Adrenal gland (tissue), 12 donors: ENCODE data around the gene LCOR. TPM values are rescaled to one million over a fixed set of nuclear protein-coding genes. Genes with fewer than 3 reads are reported as not detected.

ENCODE experiments used
- DNase-seq, 7 donors: peaks; one replicate each; pipeline ENCODE4 v3.0.0-alpha.2; 2019 to 2020
- H3K27ac ChIP-seq, 5 donors: fragments of 200-600 bp; sonication (generic) in 4 of 5; 1 replicate in 3 of 5; 2 replicates in 2 of 5; pipeline versions ENCODE4 v1.5.1 to v1.8.0; 2016 to 2020; ENCODE audit warnings: mild to moderate bottlenecking in 1 of 5
- H3K27me3 ChIP-seq: fragments of 200-600 bp; 2 replicates; pipeline ENCODE4 v1.8.0; 2021
- H3K36me3 ChIP-seq, 2 donors: fragments of 200-600 bp; replicated peaks in 1 of 2; 1 replicate in 1 of 2; 2 replicates in 1 of 2; pipeline versions ENCODE4 v1.5.1 to v1.8.0; 2018 to 2022
- H3K4me1 ChIP-seq, 2 donors: fragments of 200-600 bp; replicated peaks in 1 of 2; 1 replicate in 1 of 2; 2 replicates in 1 of 2; pipeline versions ENCODE4 v1.5.1 to v1.8.0; 2018 to 2021
- H3K4me3 ChIP-seq, 4 donors: fragments of 200-600 bp; sonication (generic) in 3 of 4; one replicate each; pipeline ENCODE4 v1.5.1; 2016 to 2018
- H3K9me3 ChIP-seq, 3 donors: fragments of 200-600 bp; sonication (generic) in 1 of 3; replicated peaks in 1 of 3; 1 replicate in 2 of 3; 2 replicates in 1 of 3; pipeline versions ENCODE4 v1.5.1 to v1.8.0; 2016 to 2021
- POLR2A ChIP-seq, 2 donors: fragments of 450-650 bp; IDR thresholded peaks; one replicate each; pipeline ENCODE4 v1.6.1; 2017; ENCODE audit warnings: antibody characterized with exemption in 2 of 2, mild to moderate bottlenecking in 2 of 2, moderate library complexity in 1 of 2
- WGBS, 4 donors: extraction: QIAGEN DNeasy Blood & Tissue Kit in 2 of 4; methylation state at CpG; one replicate each; pipeline versions ENCODE4 v1.1.5 to v1.1.7; 2013 to 2017; 5-methylcytosine and 5-hydroxymethylcytosine counted together
- intact Hi-C, 2 donors: fragments of 100-400 bp; cut with DNase I; formaldehyde crosslinking; loops; one replicate each; pipeline versions ENCODE4 v1.14.1 to v1.15.0; 2022 to 2023
- polyA plus RNA-seq, 3 donors: library from polyadenylated mRNA; stranded (reverse); fragments of 200-250 nt in 2 of 3; fragments of 350-450 nt in 1 of 3; fragmentation: Illumina TruSeq in 1 of 3; extraction: RNeasy Lipid Tissue Mini Kit (QIAGEN cat#74804) in 1 of 3; gene quantifications; one replicate each; pipeline ENCODE4 v1.2.3, GENCODE V29; 2013 to 2014
- total RNA-seq, 9 donors: library from RNA; depleted of rRNA in 4 of 9; stranded (reverse); fragments of >200 nt in 4 of 9; fragments of 120-200 nt in 1 of 9; fragmentation: NEBNext Ultra II Directional in 1 of 9; extraction: Animal tissue kit (Norgen Biotek cat#: 25700) in 1 of 9; gene quantifications; one replicate each; pipeline versions ENCODE4 v1.1.0 to v1.2.4, GENCODE V29; 2013 to 2023
- TF ChIP-seq, protein P1 (sequence below), 6 experiments: fragments of 450-650 bp in 4 of 6; fragments of 200-600 bp in 2 of 6; sonication (generic) in 1 of 6; IDR thresholded peaks; 1 replicate in 5 of 6; 2 replicates in 1 of 6; pipeline versions ENCODE4 v1.5.1 to v1.8.0; 2016 to 2021; ENCODE audit warnings: antibody characterized with exemption in 6 of 6, mild to moderate bottlenecking in 2 of 6, moderate library complexity in 1 of 6
- donor health status: healthy with polysubstance abuse.
- donor health status: Bipolar disorder and iron deficiency.
- donor health status: DM: yes; HTN: yes; CAD: no.
- donor health status: DM: no; HTN: no; CAD: no.
- donor health status: DM: no; HTN: no; CAD: no.
- donor health status: DM: yes; HTN: yes; CAD: no.

The LCOR gene
- total and polyA plus RNA-seq, 12 donors: 1.5 to 38.4 (median 17.2) TPM

DNA sequence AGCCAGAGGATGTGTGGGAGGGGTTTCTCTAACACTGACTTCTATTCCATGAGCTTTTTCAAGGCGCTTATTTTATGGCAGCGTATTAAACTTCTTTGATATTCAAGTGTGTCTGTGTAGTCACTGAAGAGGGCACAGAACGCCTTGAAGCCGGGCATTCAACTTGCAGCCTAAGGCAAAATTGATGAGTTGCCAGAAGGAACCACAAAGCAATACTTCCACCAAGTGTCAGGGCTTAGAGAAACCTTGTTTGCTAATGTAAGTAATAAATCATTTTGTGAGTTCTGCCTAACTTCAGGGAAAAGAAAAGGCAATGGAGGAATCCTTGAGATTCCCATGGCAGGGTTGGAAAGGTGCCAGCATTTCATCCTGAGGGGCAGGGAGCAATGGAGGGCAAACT lies 163.8 kb downstream of the LCOR start:
- no peaks in the 10 kb centered on the region for H3K9me3 ChIP-seq
- WGBS, 4 donors: 59 to 73% (median 65%) methylated on average over 4 of the region's 4 CpGs
- H3K4me3 ChIP-seq: no peak overlapping the region
- no peaks in the 10 kb centered on the region for H3K4me1 ChIP-seq
- no peak overlapping the region for H3K27ac ChIP-seq
- no peaks in the 10 kb centered on the region for H3K27me3 ChIP-seq
- TF ChIP-seq POLR2A (IDR thresholded peaks at IDR 0.05): no peak
- no peaks in the 10 kb centered on the region for H3K36me3 ChIP-seq
- intact Hi-C loops: no loop called here
- peak in 1 of 7 donors; percentile 10 for DNase-seq

DNA sequence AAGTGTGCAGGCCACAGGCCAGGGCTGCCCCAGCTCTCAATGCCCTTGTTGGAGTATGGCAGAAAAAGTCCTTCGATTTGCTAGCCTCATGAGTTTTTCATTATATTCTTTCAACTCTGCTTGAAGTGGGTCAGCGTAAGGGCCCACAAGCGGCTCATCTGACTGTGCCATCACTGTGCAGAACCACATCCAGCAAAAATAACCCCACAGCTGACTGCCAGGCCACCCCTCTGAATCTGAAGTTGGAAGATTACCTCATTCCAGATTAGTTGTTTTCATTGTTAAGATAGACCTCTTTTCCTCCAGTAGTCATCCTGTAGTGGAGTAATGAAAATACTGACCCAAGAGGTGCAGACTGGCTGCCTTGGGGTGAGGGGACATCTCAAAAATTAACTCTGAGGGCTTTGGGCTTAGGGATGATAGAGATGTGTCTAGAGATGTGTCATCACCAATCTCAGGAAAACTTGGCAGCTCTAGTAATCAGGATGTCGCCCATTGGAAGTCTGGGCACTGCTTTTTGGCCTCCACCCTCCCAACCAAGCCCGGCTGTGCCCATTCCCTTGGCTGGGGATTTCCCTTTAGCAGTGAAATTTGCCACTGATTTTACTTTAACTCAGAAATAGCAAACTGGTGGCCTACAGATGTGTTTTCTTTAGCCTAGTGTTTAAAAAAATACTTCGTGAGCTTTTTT lies 164.3 kb downstream of the LCOR start:
- Histone ChIP-seq H3K9me3 (no peaks in the 10 kb centered on the region), H3K27me3 (no peaks in the 10 kb centered on the region), H3K36me3 (no peaks in the 10 kb centered on the region), H3K4me1 (no peaks in the 10 kb centered on the region), H3K4me3 (no peak overlapping the region), H3K27ac (no peak overlapping the region)
- intact Hi-C loops: no loop called here
- WGBS, 4 donors: 77 to 85% (median 81%) methylated on average over 5 to 6 of the region's 6 CpGs
- DNase-seq: no peak
- TF ChIP-seq, protein P1, sequence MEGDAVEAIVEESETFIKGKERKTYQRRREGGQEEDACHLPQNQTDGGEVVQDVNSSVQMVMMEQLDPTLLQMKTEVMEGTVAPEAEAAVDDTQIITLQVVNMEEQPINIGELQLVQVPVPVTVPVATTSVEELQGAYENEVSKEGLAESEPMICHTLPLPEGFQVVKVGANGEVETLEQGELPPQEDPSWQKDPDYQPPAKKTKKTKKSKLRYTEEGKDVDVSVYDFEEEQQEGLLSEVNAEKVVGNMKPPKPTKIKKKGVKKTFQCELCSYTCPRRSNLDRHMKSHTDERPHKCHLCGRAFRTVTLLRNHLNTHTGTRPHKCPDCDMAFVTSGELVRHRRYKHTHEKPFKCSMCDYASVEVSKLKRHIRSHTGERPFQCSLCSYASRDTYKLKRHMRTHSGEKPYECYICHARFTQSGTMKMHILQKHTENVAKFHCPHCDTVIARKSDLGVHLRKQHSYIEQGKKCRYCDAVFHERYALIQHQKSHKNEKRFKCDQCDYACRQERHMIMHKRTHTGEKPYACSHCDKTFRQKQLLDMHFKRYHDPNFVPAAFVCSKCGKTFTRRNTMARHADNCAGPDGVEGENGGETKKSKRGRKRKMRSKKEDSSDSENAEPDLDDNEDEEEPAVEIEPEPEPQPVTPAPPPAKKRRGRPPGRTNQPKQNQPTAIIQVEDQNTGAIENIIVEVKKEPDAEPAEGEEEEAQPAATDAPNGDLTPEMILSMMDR (IDR thresholded peaks at IDR 0.05): no peak
- no peak for TF ChIP-seq POLR2A (IDR thresholded peaks at IDR 0.05)

DNA sequence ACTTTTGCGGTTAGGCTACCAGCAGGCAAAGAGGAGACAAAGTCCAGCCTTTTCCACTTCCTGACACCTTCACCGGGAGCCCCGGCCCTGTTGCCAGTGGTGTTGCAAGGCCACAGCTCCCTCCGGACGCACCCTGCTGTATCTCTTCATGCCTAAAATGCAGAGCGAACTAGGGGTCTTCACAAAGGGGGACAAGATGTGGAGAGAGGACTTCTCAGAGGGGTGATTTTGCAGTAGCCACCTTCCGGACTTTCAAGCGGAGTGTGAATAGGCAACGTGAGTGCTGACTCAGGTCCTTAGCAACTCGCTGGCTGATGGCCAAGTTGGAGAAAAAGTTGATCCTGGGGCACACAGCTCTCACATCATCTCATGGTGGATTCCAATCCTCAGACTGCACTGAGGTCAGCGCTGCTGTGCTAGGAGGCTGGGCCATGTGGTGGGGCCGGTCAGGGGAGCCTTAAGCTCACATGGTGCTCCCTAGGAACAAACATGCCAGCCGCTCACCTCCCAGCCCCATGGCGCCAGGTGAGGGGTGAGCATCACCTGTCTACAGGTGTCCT lies 166.3 kb downstream of the LCOR start:
- peak in 5 of 7 donors; percentile 40 to 66 (median 44) for DNase-seq
- intact Hi-C loops: no loop called here
- Histone ChIP-seq H3K36me3 (no peaks in the 10 kb centered on the region), H3K4me1 (no peaks in the 10 kb centered on the region), H3K9me3 (no peaks in the 10 kb centered on the region), H3K27ac (no peak overlapping the region), H3K27me3 (no peaks in the 10 kb centered on the region), H3K4me3 (no peak overlapping the region)
- TF ChIP-seq, protein P1 (IDR thresholded peaks at IDR 0.05): no peak
- no peak for TF ChIP-seq POLR2A (IDR thresholded peaks at IDR 0.05)
- 70 to 76% (median 73%) methylated on average over 10 to 14 of the region's 14 CpGs for WGBS, 4 donors

DNA sequence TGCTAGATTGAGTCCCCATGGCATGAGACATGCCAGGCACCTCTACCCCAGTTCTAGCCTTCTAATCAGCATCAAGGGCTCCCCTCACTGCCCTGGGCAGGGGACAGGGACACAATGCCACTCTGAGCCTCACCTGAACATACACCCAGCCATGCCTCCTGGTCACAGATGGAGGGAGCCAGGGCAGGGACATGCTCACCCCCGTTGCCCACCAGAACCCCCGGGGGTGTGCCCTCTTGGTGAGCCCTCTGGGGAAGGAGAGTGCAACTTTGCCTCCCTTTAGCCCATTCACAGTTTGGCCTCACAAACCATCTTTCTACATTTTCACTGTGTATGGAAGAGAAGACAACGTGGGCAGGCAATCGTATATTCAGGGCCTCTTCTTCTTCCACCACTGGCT lies 167.2 kb downstream of the LCOR start:
- no peaks in the 10 kb centered on the region for H3K4me1 ChIP-seq
- TF ChIP-seq, protein P1 (IDR thresholded peaks at IDR 0.05): no peak
- no peak for TF ChIP-seq POLR2A (IDR thresholded peaks at IDR 0.05)
- no peaks in the 10 kb centered on the region for H3K36me3 ChIP-seq
- DNase-seq: no peak
- H3K27me3 ChIP-seq: no peaks in the 10 kb centered on the region
- no peak overlapping the region for H3K27ac ChIP-seq
- H3K9me3 ChIP-seq: no peaks in the 10 kb centered on the region
- intact Hi-C loops: no loop called here
- H3K4me3 ChIP-seq: no peak overlapping the region
- WGBS, 4 donors: 87 to 100% (median 97%) methylated on average over 3 to 4 of the region's 4 CpGs

DNA sequence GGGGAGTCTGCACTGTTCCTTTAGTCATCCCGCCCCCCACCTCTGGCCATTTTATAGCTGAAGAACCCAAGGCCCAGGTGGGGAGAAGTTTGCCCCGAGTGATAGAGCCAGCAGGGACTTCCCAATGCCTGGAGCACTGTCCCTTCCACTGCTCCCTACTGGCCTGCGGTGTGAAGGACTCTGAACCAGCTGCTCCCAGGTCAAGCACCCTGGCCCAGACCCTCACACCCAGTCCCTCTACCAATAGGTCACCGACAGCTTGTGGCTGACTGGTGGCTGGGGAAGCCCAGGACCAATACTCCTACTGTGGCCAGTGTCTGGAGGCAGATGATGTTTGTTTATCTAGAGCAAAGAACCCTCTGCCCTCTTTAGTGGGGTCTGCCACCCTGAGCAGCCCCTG lies 167.9 kb downstream of the LCOR start:
- H3K4me3 ChIP-seq: no peak overlapping the region
- intact Hi-C loops: no loop called here
- H3K27me3 ChIP-seq: no peaks in the 10 kb centered on the region
- DNase-seq: no peak
- H3K4me1 ChIP-seq: no peaks in the 10 kb centered on the region
- no peaks in the 10 kb centered on the region for H3K9me3 ChIP-seq
- no peak overlapping the region for H3K27ac ChIP-seq
- WGBS, 4 donors: 86 to 95% (median 93%) methylated on average over 1 to 4 of the region's 4 CpGs
- TF ChIP-seq, protein P1 (IDR thresholded peaks at IDR 0.05): no peak
- TF ChIP-seq POLR2A (IDR thresholded peaks at IDR 0.05): no peak
- H3K36me3 ChIP-seq: no peaks in the 10 kb centered on the region
